HCT116 (cell line): ENCODE data around the gene SIK3. TPM values are rescaled to one million over a fixed set of nuclear protein-coding genes. Genes with fewer than 3 reads are reported as not detected.

Experiments
- ATAC-seq: fragments of 200-7000 bp; cut with Tn5 transposase; 2 replicates; pipeline ENCODE4 v1.9.1; 2020; ENCODE audit warnings: mild to moderate bottlenecking, moderate library complexity
- BruUV-seq: library from RNA; stranded (reverse); fragments of 400-500 nt; replicated peaks from 2 replicates; lab custom pipeline; 2021; lab: Mats Ljungman, UMichigan
- CTCF ChIA-PET: fragments of 300-600 bp; sonication (Branson Sonifier 250); formaldehyde crosslinking; loops from one replicate; lab custom pipeline; 2021; ENCODE audit warnings: antibody characterized with exemption; lab: Charles Lee
- POLR2A ChIA-PET: fragments of 300-600, 350-600 bp; sonication (Branson Sonifier 250); formaldehyde crosslinking; loops from one replicate; lab custom pipeline; 2021; ENCODE audit warnings: antibody characterized with exemption; lab: Charles Lee
- RAD21 ChIA-PET, 2 experiments: fragments of 300-600 bp; sonication (Branson Sonifier 250); formaldehyde crosslinking; loops; one replicate each; lab custom pipeline; 2023; ENCODE audit warnings: low total read pairs in 2 of 2; ENCODE audit not compliant: uncharacterized antibody in 2 of 2, unreplicated experiment in 2 of 2, low non-redundant PET in 1 of 2; lab: Charles Lee
- DNase-seq: peaks from one replicate; pipeline ENCODE4 v3.0.0-alpha.2; 2010; ENCODE audit warnings: low read depth, low spot score
- H2AFZ ChIP-seq: fragments of 200-600 bp; shearing (Covaris generic), sonication (generic); 2 replicates; pipeline ENCODE4 v1.6.1; 2017; ENCODE audit warnings: low read depth, mixed run types, mixed read lengths, antibody characterized with exemption, low read length; ENCODE audit not compliant: poor library complexity, severe bottlenecking
- H3K27ac ChIP-seq: 2 replicates; pipeline ENCODE4 v1.5.1; 2012; ENCODE audit warnings: low read depth, low read length
- H3K27me3 ChIP-seq: fragments of 200-600 bp; sonication (generic); 2 replicates; pipeline ENCODE4 v1.6.1; 2016; ENCODE audit warnings: mixed run types, low read length, mixed read lengths; ENCODE audit not compliant: insufficient read depth
- H3K36me3 ChIP-seq, 2 experiments: fragments of 200-500 bp in 1 of 2; fragments of 200-600 bp in 1 of 2; sonication (Bioruptor generic) in 1 of 2; sonication (generic) in 1 of 2; 2 replicates each; pipeline versions ENCODE4 v1.5.1 to v1.6.1; 2014 to 2016; ENCODE audit warnings: low read length in 2 of 2, inconsistent platforms in 1 of 2, mixed read lengths in 1 of 2, mixed run types in 1 of 2; ENCODE audit not compliant: insufficient read depth in 2 of 2, control insufficient read depth in 1 of 2
- H3K4me1 ChIP-seq, 2 experiments: fragments of 200-600 bp in 1 of 2; sonication (generic) in 1 of 2; 2 replicates each; pipeline versions ENCODE4 v1.5.1 to v1.6.1; 2012 to 2017; ENCODE audit warnings: low read length in 2 of 2, inconsistent platforms in 1 of 2, mild to moderate bottlenecking in 1 of 2, mixed read lengths in 1 of 2, mixed run types in 1 of 2, moderate library complexity in 1 of 2; ENCODE audit not compliant: insufficient read depth in 2 of 2, control insufficient read depth in 1 of 2
- H3K4me2 ChIP-seq: fragments of 200-600 bp; sonication (generic); 2 replicates; pipeline ENCODE4 v1.6.1; 2017; ENCODE audit warnings: mixed run types, low read length, mixed read lengths
- H3K4me3 ChIP-seq, 2 experiments: fragments of 200-600 bp in 1 of 2; sonication (generic) in 1 of 2; replicated peaks in 1 of 2; 2 replicates each; pipeline ENCODE4 v1.5.1; 2011 to 2016; ENCODE audit warnings: low read length in 2 of 2, control low read depth in 1 of 2, low read depth in 1 of 2, mild to moderate bottlenecking in 1 of 2, mixed read lengths in 1 of 2, mixed run types in 1 of 2
- H3K79me2 ChIP-seq: fragments of 200-600 bp; sonication (generic); 2 replicates; pipeline ENCODE4 v1.6.1; 2017; ENCODE audit warnings: mild to moderate bottlenecking, mixed run types, low read length, moderate library complexity, mixed read lengths; ENCODE audit not compliant: insufficient read depth
- H3K9ac ChIP-seq: fragments of 200-600 bp; sonication (generic); 2 replicates; pipeline ENCODE4 v1.6.1; 2016; ENCODE audit warnings: low read length, mixed read lengths
- H3K9me2 ChIP-seq: fragments of 200-600 bp; sonication (generic), shearing (Covaris generic); 2 replicates; pipeline ENCODE4 v1.6.1; 2017; ENCODE audit warnings: mixed run types, mild to moderate bottlenecking, moderate library complexity; ENCODE audit not compliant: insufficient read depth
- H3K9me3 ChIP-seq, 2 experiments: fragments of 200-500 bp in 1 of 2; fragments of 200-600 bp in 1 of 2; sonication (Bioruptor generic) in 1 of 2; sonication (generic) in 1 of 2; 2 replicates each; pipeline ENCODE4 v1.6.1; 2014 to 2017; ENCODE audit warnings: low read length in 2 of 2, mixed read lengths in 2 of 2, inconsistent platforms in 1 of 2, low read depth in 1 of 2, mild to moderate bottlenecking in 1 of 2, mixed run types in 1 of 2, moderate library complexity in 1 of 2; ENCODE audit not compliant: control insufficient read depth in 1 of 2, insufficient read depth in 1 of 2
- H4K20me1 ChIP-seq: fragments of 200-600 bp; sonication (generic), shearing (Covaris generic); 2 replicates; pipeline ENCODE4 v1.6.1; 2017; ENCODE audit warnings: mixed run types, mild to moderate bottlenecking, moderate library complexity; ENCODE audit not compliant: insufficient read depth
- ATF3 ChIP-seq: IDR thresholded peaks from 2 replicates; pipeline ENCODE4 v1.6.1; 2012
- CBX3 ChIP-seq: IDR thresholded peaks from 2 replicates; pipeline ENCODE4 v1.6.1; 2012; ENCODE audit warnings: low read depth
- CTCF ChIP-seq, 3 experiments: fragments of 200-600 bp in 1 of 3; sonication (generic) in 1 of 3; IDR thresholded peaks in 2 of 3; conservative IDR thresholded peaks in 1 of 3; 2 replicates each; pipeline ENCODE4 v1.5.1; 2012 to 2017; ENCODE audit warnings: low read depth in 2 of 3, low read length in 2 of 3, antibody characterized with exemption in 1 of 3, borderline replicate concordance in 1 of 3, control low read depth in 1 of 3, mild to moderate bottlenecking in 1 of 3, mixed read lengths in 1 of 3, mixed run types in 1 of 3, moderate library complexity in 1 of 3; ENCODE audit not compliant: insufficient read depth in 1 of 3
- EGR1 ChIP-seq: IDR thresholded peaks from 2 replicates; pipeline ENCODE4 v1.6.1; 2012; ENCODE audit warnings: low read depth
- ELF1 ChIP-seq: IDR thresholded peaks from 2 replicates; pipeline ENCODE4 v1.6.1; 2012; ENCODE audit warnings: low read depth, borderline replicate concordance
- EZH2 ChIP-seq: fragments of 200-600 bp; sonication (generic); IDR thresholded peaks from 2 replicates; pipeline ENCODE4 v1.6.1; 2017; ENCODE audit warnings: antibody characterized with exemption, mixed run types
- POLR2A ChIP-seq: IDR thresholded peaks from 2 replicates; pipeline ENCODE4 v1.7.0; 2011; ENCODE audit warnings: borderline replicate concordance; ENCODE audit not compliant: insufficient read depth, insufficient read length; ENCODE audit errors: extremely low read depth
- ZBTB33 ChIP-seq: IDR thresholded peaks from 2 replicates; pipeline ENCODE4 v1.6.1; 2011; ENCODE audit warnings: mild to moderate bottlenecking, low read length, moderate library complexity; ENCODE audit not compliant: insufficient replicate concordance; ENCODE audit errors: extremely low read depth
- ZNF274 ChIP-seq: fragments of 200-500 bp; sonication (Bioruptor generic); IDR thresholded peaks from 2 replicates; pipeline ENCODE4 v1.6.1; 2014; ENCODE audit warnings: mild to moderate bottlenecking, low read depth, low read length, inconsistent platforms
- intact Hi-C: fragments of 100-400 bp; cut with micrococcal nuclease; formaldehyde crosslinking; loops from 2 replicates; pipeline ENCODE4 v1.10.0; 2022
- total RNA-seq: library from RNA; stranded (reverse); gene quantifications from one replicate; pipeline ENCODE4 v1.2.1, GENCODE V29; 2021; ENCODE audit not compliant: unreplicated experiment

The SIK3 gene
- total RNA-seq, 1 experiment from 2014 or later = 21.0 TPM

GRCh38 chr11:116980136-116980793 is 118.0 kb downstream of the SIK3 start:
- Histone ChIP-seq H4K20me1 (no peaks in the 10 kb centered on the region), H3K36me3 (no peaks in the 10 kb centered on the region), H3K27me3 (no peaks in the 10 kb centered on the region), H3K4me1 (peaks cover 0 to 7% of the 10 kb centered on the region in 2 experiments; a peak in 2 of 4 replicates), H3K4me2 (no peak overlapping the region), H3K9ac (no peak overlapping the region), H3K27ac (no peak overlapping the region), H3K9me2 (no peaks in the 10 kb centered on the region), H2AFZ (no peak overlapping the region), H3K9me3 (no peaks in the 10 kb centered on the region), H3K4me3 (no peak overlapping the region), H3K79me2 (peaks cover 21% of the 10 kb centered on the region)
- ChIA-PET CTCF (no interaction called here), POLR2A (no interaction called here), RAD21 (no interaction called here)
- intact Hi-C loops = no loop called here
- BruUV-seq = no TSS peak
- DNase-seq (no peak), ATAC-seq (no peak)
- TF ChIP-seq ELF1 (no peak), EZH2 (no peak), EGR1 (no peak), POLR2A (no peak), CBX3 (no peak), ZNF274 (no peak), CTCF (IDR thresholded peaks at IDR 0.05 in 2 of 3, conservative IDR thresholded peaks at IDR 0.05 in 1 of 3; ENCODE audit: borderline replicate concordance in 1 of 3, insufficient read depth in 1 of 3, low read depth in 2 of 3, low read length in 2 of 3) (no peak), ZBTB33 (no peak), ATF3 (no peak)
